SJSA1 (cell line): ENCODE results near the gene DCT. TPM values are rescaled to one million over a fixed set of nuclear protein-coding genes. Genes with fewer than 3 reads are reported as not detected.

Source experiments
- DNase-seq, 2 experiments: peaks; one replicate each; pipeline ENCODE4 v3.0.0-alpha.2; 2015 to 2020; ENCODE audit warnings: low spot score in 2 of 2, low read depth in 1 of 2
- H3K27ac ChIP-seq: fragments of 250-450 bp; sonication (Bioruptor Pico); 2 replicates; pipeline ENCODE4 v1.5.1; 2020; ENCODE audit warnings: mild to moderate bottlenecking, moderate library complexity
- H3K27me3 ChIP-seq: fragments of 250-450 bp; sonication (Bioruptor Pico); replicated peaks from 2 replicates; pipeline ENCODE4 v1.5.1; 2020; ENCODE audit warnings: mild to moderate bottlenecking, moderate library complexity
- H3K36me3 ChIP-seq: fragments of 250-450 bp; sonication (Bioruptor Pico); 2 replicates; pipeline ENCODE4 v1.5.1; 2020; ENCODE audit warnings: mild to moderate bottlenecking
- H3K4me1 ChIP-seq: fragments of 250-450 bp; sonication (Bioruptor Pico); replicated peaks from 2 replicates; pipeline ENCODE4 v1.6.1; 2021; ENCODE audit warnings: mild to moderate bottlenecking
- H3K4me3 ChIP-seq: fragments of 250-450 bp; sonication (Bioruptor Pico); 2 replicates; pipeline ENCODE4 v1.5.1; 2020; ENCODE audit warnings: mild to moderate bottlenecking
- H3K9me3 ChIP-seq: fragments of 250-450 bp; sonication (Bioruptor Pico); replicated peaks from 2 replicates; pipeline ENCODE4 v1.5.1; 2020; ENCODE audit warnings: mild to moderate bottlenecking
- total RNA-seq: library from RNA; depleted of rRNA; stranded (reverse); fragments of >200 nt; shearing (Covaris generic); gene quantifications from 2 replicates; pipeline ENCODE4 v1.2.3, GENCODE V29; 2014

Gene DCT
- total RNA-seq, 1 experiment from 2014 or later: not detected

DNA sequence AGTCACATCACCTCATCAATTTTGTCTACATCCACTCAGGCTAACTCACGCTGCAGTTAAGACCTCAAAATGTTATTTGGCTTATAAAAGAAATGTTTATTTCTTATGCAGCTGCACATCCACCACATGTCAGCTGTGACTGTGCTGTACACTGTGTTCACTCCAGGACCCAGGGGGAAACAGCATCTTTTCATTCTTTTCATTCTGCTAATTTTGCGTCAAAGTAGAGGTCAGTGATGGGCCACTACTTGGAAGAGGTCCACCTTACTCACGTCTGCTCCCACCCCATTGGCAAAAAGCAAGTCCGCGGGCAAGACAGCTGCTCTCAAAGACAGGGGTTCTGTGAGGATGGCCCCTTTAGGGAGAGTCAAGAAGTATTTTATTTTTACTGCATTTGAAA, 4.5 kb upstream of the DCT start:
- Histone ChIP-seq H3K27me3 (no peaks in the 10 kb centered on the region), H3K27ac (no peak overlapping the region), H3K4me3 (no peak overlapping the region), H3K9me3 (no peaks in the 10 kb centered on the region), H3K4me1 (no peaks in the 10 kb centered on the region), H3K36me3 (no peaks in the 10 kb centered on the region)
- DNase-seq: no peak

DNA sequence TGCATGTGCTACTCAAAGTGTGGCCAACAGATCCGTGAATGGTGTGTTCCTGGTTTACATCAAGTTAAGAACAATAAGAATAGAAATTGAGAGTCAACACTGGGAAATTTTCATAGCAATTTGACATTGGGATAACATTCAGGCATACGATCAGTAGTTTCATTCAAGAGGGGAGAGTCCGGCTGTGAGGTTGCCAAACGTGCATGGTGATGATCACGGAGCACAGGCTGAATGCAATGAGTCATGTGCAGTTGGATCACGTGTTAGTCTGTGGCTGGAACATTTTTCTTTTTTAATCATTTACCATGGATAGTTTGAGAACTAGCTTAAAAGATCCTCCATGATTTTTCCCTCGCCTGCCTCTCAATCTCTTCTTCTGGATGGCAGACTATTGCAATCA, 2.5 kb upstream of the DCT start:
- no peak overlapping the region for H3K4me3 ChIP-seq
- no peaks in the 10 kb centered on the region for H3K9me3 ChIP-seq
- no peak overlapping the region for H3K27ac ChIP-seq
- no peak for DNase-seq
- no peaks in the 10 kb centered on the region for H3K27me3 ChIP-seq
- no peaks in the 10 kb centered on the region for H3K36me3 ChIP-seq
- no peaks in the 10 kb centered on the region for H3K4me1 ChIP-seq

DNA sequence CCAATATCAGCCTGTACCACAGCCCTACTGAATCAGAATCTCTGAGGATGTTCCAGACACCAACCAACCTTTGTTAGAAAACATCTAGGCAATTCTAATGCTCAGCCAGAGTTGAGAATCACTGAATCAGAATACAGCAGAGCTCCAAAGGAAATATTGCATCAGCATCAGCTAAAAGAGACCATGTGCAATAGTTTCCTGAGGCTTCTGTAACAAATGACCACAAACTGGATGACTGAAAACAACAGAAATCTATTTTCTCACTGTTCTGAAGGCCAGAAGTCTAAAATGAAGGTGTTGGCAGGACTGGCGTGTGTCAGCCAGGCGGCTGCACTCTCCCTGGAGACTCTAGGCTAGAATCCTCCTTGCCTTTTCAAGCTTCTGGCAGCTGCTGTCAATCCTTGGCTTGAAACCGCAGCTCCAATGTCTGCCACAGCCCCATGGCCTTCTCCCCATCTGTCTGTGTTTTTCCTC, 1.2 kb upstream of the DCT start:
- Histone ChIP-seq H3K9me3 (no peaks in the 10 kb centered on the region), H3K4me1 (no peaks in the 10 kb centered on the region), H3K27ac (no peak overlapping the region), H3K4me3 (no peak overlapping the region), H3K36me3 (no peaks in the 10 kb centered on the region), H3K27me3 (no peaks in the 10 kb centered on the region)
- DNase-seq: no peak

DNA sequence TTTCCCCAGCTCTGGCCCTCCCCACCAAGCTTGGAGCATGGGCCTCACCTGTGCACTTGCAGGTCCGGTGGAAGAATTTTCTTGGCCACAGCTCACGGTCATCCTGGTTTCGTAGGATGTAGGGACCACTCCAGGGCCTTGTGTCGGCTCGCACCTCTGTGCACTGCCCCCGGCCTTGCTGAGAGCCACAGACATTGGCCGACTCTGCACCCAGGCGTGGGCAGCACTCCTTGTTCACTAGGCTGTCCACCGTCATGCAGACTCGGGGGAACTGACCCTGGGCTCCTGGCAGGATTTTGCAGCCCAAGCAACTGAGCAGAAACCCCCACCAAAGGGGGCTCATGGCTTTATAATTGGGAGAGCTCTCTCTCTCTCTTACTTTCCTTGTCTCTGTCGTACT, 569 bp downstream of the DCT start:
- Histone ChIP-seq H3K27ac (no peak overlapping the region), H3K4me1 (no peaks in the 10 kb centered on the region)

DNA sequence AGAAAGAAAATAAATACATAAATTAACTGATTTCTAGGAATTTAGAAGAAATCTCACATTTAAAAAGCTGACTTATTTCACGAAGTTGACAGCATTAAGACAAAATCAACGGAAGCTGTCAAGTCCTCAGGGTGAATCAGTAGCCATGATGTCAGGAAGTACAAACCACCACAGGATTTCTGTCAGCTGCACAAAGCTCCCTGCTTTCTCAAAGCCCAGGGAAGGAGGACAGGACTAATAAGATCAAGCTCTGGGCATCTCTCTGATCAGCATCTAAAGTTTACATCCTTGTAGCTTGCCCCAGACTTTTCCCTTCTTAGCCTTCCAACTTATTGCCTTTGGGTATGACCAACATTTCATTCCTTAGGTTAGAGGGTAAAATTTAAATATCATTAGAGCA, 9.4 kb downstream of the DCT start:
- Histone ChIP-seq H3K27ac (no peak overlapping the region), H3K9me3 (no peaks in the 10 kb centered on the region), H3K4me1 (no peaks in the 10 kb centered on the region), H3K4me3 (no peak overlapping the region), H3K27me3 (no peaks in the 10 kb centered on the region), H3K36me3 (no peaks in the 10 kb centered on the region)
- no peak for DNase-seq

More for the DNA sequence above, 569 bp downstream of the DCT start:
- Histone ChIP-seq H3K9me3 (no peaks in the 10 kb centered on the region), H3K4me3 (no peak overlapping the region), H3K36me3 (no peaks in the 10 kb centered on the region), H3K27me3 (no peaks in the 10 kb centered on the region)
- no peak for DNase-seq

DNA sequence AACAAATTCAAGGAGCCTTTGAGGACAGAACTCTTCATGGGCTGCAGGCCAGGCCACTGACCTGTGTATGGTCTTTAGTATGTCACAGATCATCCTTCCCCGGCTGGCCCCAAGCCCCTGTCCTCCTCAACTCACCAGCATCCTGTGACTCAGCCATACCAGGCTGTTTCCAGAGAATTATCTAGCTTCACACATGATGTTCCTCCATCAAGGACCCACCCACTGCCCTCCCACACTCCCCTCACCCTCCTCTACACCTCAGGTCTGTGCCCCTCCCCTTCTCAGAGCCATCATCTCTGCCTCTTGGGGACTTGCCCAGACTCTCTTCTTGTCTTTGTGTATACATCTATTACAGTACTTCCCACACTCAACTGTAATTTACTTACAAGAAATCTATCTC, 14.7 kb downstream of the DCT start:
- Histone ChIP-seq H3K4me1 (no peaks in the 10 kb centered on the region), H3K27me3 (no peaks in the 10 kb centered on the region), H3K4me3 (no peak overlapping the region), H3K36me3 (no peaks in the 10 kb centered on the region), H3K9me3 (no peaks in the 10 kb centered on the region), H3K27ac (no peak overlapping the region)
- no peak for DNase-seq

DNA sequence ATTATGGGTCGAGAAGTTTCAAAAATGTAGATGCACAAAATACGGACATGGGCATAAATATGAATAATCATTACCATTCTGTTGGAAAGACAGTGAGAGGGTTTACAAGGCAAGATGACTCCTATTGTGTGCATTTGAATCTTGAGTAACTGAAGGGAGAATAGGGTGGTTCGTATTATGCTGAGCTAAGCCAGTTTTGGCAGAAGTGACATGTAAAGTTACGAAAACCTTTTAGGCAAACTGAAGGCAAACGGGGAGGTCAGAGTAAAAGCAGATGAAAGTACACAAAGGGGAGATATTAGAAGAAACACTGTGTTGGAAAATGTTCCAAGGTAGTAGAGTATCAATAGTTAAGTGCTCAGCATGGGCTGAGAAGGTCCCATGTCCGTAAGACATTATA, 16.8 kb downstream of the DCT start:
- Histone ChIP-seq H3K9me3 (no peaks in the 10 kb centered on the region), H3K4me3 (no peak overlapping the region), H3K36me3 (no peaks in the 10 kb centered on the region), H3K4me1 (no peaks in the 10 kb centered on the region), H3K27ac (no peak overlapping the region), H3K27me3 (no peaks in the 10 kb centered on the region)
- DNase-seq: no peak

DNA sequence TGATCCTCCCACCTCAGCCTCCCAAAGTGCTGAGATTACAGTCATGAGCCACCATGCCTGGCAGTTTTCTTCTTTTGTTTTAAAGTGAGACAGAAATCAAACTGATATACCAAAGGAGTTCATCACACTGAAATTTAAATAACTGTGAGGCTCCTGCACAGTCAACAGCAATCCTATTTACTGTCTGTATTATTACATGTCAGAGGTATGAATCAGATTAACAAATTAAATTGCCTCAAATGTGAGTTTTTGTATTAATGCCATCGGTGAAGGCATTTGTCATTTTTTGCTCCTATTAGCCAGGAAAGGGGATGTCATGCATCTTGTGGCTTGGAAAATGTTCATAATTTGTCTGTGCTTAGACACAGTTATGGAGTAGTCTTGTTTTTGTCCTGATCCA, 20.4 kb downstream of the DCT start:
- DNase-seq: no peak
- H3K27ac ChIP-seq: no peak overlapping the region
- H3K36me3 ChIP-seq: no peaks in the 10 kb centered on the region
- H3K27me3 ChIP-seq: no peaks in the 10 kb centered on the region
- no peaks in the 10 kb centered on the region for H3K9me3 ChIP-seq
- H3K4me1 ChIP-seq: no peaks in the 10 kb centered on the region
- no peak overlapping the region for H3K4me3 ChIP-seq

DNA sequence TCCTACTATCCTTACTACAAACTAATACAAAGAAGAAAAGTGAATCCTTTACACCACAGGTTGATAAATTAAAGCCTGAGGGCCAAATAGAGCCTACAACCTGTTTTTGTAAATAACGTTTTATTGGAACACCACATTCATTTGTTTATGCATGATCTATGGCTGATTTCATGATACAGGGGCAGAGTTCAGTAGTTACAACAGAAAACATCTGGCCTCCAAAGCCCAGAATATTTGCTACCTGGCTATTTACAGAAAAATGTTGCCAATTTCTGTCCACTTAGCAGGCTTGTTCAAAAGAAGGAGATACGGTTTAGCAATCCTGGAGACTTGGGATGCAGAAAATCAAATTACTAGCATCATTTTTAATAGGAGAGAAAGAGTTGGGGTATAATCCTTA, 24.1 kb downstream of the DCT start:
- H3K36me3 ChIP-seq: no peaks in the 10 kb centered on the region
- H3K27ac ChIP-seq: no peak overlapping the region
- no peak for DNase-seq
- no peaks in the 10 kb centered on the region for H3K9me3 ChIP-seq
- no peaks in the 10 kb centered on the region for H3K4me1 ChIP-seq
- no peak overlapping the region for H3K4me3 ChIP-seq
- H3K27me3 ChIP-seq: no peaks in the 10 kb centered on the region

DNA sequence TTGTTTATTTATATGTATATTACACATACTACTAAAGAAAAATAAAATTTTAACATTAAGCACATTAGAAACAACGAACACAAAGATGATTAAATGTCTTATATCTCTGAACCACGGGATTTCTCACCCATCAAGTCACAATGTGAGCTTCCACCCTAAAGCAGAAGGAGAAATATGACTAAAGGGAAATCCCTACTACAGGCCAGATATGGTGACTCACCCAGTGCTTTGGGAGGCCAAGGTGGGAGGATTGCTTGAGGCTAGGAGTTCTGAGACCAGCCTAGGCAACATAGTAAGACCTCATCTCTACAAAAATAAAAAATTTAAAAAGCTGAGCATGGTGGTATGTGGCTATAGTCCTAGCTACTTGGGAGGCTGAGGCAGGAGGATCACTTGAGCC, 24.6 kb downstream of the DCT start:
- Histone ChIP-seq H3K9me3 (no peaks in the 10 kb centered on the region), H3K27ac (no peak overlapping the region), H3K27me3 (no peaks in the 10 kb centered on the region), H3K4me1 (no peaks in the 10 kb centered on the region), H3K36me3 (no peaks in the 10 kb centered on the region), H3K4me3 (no peak overlapping the region)
- no peak for DNase-seq

DNA sequence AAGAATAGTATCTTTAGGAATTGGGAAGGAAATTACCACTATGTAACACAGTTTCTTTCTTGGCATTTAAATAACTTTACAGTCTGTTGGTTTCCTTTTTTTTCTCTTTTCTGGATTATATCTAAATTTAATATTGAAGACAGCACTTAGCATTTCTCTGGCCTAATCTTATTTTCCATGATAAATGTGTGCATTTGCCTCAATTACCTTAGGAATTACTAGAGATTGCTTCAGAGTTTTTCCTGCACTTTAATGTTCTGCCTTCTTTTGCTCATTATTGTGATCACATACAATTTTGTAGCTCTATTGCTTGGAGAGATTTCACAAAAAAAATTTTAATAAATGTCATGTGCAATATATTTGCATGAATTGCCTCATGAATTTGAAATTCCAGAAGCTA, 25.1 kb downstream of the DCT start:
- H3K27me3 ChIP-seq: no peaks in the 10 kb centered on the region
- DNase-seq: no peak
- H3K36me3 ChIP-seq: no peaks in the 10 kb centered on the region
- no peak overlapping the region for H3K27ac ChIP-seq
- H3K9me3 ChIP-seq: no peaks in the 10 kb centered on the region
- no peak overlapping the region for H3K4me3 ChIP-seq
- no peaks in the 10 kb centered on the region for H3K4me1 ChIP-seq

DNA sequence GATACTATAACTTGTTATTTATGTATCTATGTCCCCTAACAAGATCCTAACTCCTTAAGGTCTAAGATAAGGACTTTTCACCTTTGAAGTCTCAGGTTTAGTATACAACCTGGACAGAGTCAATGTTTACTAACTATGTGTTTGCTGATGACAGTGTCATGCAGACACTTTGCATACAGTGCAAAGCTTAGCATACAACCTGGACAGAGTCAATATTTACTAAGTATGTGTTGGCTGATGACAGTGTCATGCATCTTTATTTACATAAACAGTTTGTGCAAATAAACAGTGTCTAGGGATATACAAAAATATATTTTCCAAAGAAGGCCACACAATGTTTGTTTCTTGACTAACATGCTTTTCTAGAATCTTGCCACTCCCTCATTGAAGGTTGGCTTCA, 34.7 kb downstream of the DCT start:
- 0 out of 2 replicates have a peak, but pooled peaks cover 3% of the 10 kb centered on the region for H3K27me3 ChIP-seq
- no peak overlapping the region for H3K4me3 ChIP-seq
- no peaks in the 10 kb centered on the region for H3K4me1 ChIP-seq
- H3K9me3 ChIP-seq: no peaks in the 10 kb centered on the region
- H3K27ac ChIP-seq: no peak overlapping the region
- H3K36me3 ChIP-seq: no peaks in the 10 kb centered on the region
- DNase-seq: no peak

DNA sequence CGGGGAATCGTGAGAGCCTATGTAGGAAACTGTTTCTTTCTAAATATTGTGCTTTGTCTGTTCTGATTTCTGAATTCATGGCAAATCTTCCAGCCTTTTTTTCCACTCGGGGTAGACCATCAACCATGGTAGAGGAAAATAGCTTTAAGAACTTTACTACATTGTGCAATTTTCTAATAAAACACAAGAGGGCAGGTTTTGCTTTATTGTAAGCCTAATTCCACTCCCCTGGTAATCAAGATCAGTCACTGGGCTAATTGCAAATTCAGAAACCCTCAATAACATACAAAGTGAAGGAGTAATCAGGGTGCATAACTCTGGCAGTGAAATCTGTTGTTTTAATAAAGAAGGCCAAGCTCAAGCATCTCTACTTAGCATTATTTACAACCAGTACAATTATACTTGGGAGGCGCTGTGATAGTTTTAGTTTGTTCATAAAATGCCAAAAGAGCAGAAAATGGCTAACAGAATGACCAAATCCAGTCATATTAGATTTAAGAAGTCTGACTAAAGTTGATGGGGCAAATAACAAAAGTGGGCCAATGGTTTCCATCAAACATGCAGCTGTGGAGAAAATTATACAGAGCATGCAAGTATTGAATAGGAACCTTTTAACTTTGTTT, 43.8 kb downstream of the DCT start:
- no peaks in the 10 kb centered on the region for H3K27me3 ChIP-seq
- H3K4me1 ChIP-seq: no peaks in the 10 kb centered on the region
- peak in 1 of 2 experiments; percentile 3 for DNase-seq
- no peak overlapping the region for H3K4me3 ChIP-seq
- H3K9me3 ChIP-seq: no peaks in the 10 kb centered on the region
- no peak overlapping the region for H3K27ac ChIP-seq
- H3K36me3 ChIP-seq: no peaks in the 10 kb centered on the region

DNA sequence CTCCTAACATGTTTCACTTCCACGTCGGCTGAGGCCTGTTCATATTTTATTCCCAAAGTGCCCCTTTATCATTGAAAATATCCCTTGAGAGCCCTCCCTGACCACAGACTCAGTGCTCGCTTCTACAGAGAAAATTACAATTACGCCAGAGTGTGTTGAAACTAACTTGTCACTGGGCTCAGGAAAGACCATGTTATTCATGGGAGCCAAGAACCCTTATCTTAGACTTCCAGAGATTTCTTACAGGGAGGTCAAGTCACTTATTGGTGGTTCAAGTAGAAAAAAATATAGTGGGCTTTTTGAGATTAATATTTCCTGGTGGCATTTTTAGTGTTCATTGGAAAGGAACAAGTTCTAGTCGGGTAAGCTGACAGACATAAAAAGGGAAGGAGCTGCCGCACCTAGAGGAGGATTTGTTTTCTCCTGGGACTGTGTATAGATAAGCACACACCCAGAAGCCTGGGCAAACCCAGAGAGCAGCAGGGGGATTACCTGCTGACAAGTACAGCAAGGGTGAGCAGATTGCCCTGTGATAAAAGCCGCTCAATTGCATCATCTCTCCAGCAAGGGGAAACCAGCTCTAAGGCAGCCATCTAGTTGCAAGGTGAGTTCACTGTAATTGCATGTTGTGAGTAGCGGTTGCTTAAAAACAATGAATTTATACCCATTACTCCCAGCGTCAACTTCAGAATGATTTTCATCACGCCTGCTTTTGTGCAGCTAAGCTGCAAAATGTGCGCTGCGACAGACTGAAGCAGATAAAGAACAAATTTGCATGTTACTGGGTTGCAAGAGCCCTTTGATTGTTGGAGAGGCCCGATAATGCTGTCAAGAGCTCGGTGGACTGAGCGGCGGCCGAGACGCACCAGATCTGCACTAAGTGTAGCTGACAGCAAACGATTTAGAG, 46.2 kb downstream of the DCT start:
- Histone ChIP-seq H3K4me3 (no peak overlapping the region), H3K9me3 (no peaks in the 10 kb centered on the region), H3K27ac (no peak overlapping the region), H3K27me3 (no peaks in the 10 kb centered on the region), H3K4me1 (no peaks in the 10 kb centered on the region), H3K36me3 (no peaks in the 10 kb centered on the region)
- no peak for DNase-seq
